Activated T-helper 2 cell treated with anti-CD3 and anti-CD28 coated beads, Interferon-gamma antibody, Interleukin-2, Interleukin-4, amounts not matched to agents 10 μg/mL and 5 μg/mL and 100 μg/mL, durations not matched to agents 14 hours and 24 hours and 36 hours (primary cell): ENCODE results near the gene LSM14B. TPM values are rescaled to one million over a fixed set of nuclear protein-coding genes. Genes with fewer than 3 reads are reported as not detected.

Source experiments
- DNase-seq: peaks from one replicate; pipeline ENCODE4 v3.0.0; 2021; ENCODE audit warnings: low spot score
- H3K27ac Mint-ChIP-seq: one replicate; pipeline ENCODE4 v1.8.0; 2021; ENCODE audit warnings: mixed read lengths
- H3K27me3 Mint-ChIP-seq: one replicate; pipeline ENCODE4 v1.8.0; 2021; ENCODE audit warnings: low read depth, mixed read lengths
- H3K36me3 Mint-ChIP-seq: one replicate; pipeline ENCODE4 v1.8.0; 2021; ENCODE audit warnings: low read depth, mixed read lengths
- H3K4me1 Mint-ChIP-seq: one replicate; pipeline ENCODE4 v1.8.0; 2021; ENCODE audit warnings: low read depth, mixed read lengths
- H3K4me3 Mint-ChIP-seq: one replicate; pipeline ENCODE4 v1.8.0; 2021; ENCODE audit warnings: low read depth, mild to moderate bottlenecking, moderate library complexity, mixed read lengths
- H3K9me3 Mint-ChIP-seq: one replicate; pipeline ENCODE4 v1.8.0; 2021; ENCODE audit warnings: mixed read lengths
- intact Hi-C: fragments of 100-400 bp; cut with micrococcal nuclease; formaldehyde crosslinking; loops from one replicate; pipeline ENCODE4 v1.15.1; 2023
- total RNA-seq: library from RNA; stranded (reverse); gene quantifications from 2 replicates; pipeline ENCODE4 v1.2.3, GENCODE V29; 2022

The LSM14B gene
- total RNA-seq, 1 donor from 2014 or later = 45.0 TPM

GRCh38 chr20:62138204-62138543 lies 15.9 kb downstream of the LSM14B start:
- H3K27ac Mint-ChIP-seq = peak overlapping the region; percentile 1
- H3K4me1 Mint-ChIP-seq = peaks cover 27% of the 10 kb centered on the region
- no peaks in the 10 kb centered on the region for H3K27me3 Mint-ChIP-seq
- peaks cover 86% of the 10 kb centered on the region for H3K36me3 Mint-ChIP-seq
- H3K4me3 Mint-ChIP-seq = no peak overlapping the region
- intact Hi-C loops = no loop called here
- no peak for DNase-seq
- no peaks in the 10 kb centered on the region for H3K9me3 Mint-ChIP-seq

GRCh38 chr20:62138912-62139311 lies 16.6 kb downstream of the LSM14B start:
- H3K27me3 Mint-ChIP-seq = no peaks in the 10 kb centered on the region
- H3K9me3 Mint-ChIP-seq = no peaks in the 10 kb centered on the region
- peaks cover 25% of the 10 kb centered on the region for H3K4me1 Mint-ChIP-seq
- no peak overlapping the region for H3K27ac Mint-ChIP-seq
- intact Hi-C loops = no loop called here
- H3K4me3 Mint-ChIP-seq = no peak overlapping the region
- DNase-seq = no peak
- H3K36me3 Mint-ChIP-seq = peaks cover 79% of the 10 kb centered on the region

DNA sequence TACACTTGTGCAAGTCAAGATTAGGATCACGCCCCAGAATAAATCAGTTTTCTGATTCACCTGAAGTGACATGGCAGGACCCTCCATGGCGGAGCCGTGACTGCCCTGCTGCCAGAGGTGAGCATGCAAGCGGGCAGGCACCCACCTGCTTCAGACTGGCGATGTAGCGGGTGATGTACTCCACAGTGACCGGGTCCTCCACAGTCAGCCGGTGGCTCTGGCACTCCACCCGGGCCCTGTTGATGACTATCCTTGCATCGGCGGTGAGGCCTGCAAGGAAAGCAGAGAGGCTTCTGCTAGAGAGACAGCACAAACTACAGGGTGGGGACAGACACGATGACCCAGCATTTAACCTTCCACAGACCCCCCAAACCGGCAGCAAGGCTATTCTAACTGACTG lies 17.4 kb downstream of the LSM14B start:
- Mint-ChIP-seq H3K36me3 (peaks cover 75% of the 10 kb centered on the region), H3K4me3 (no peak overlapping the region), H3K27me3 (no peaks in the 10 kb centered on the region), H3K4me1 (peaks cover 23% of the 10 kb centered on the region), H3K27ac (no peak overlapping the region), H3K9me3 (no peaks in the 10 kb centered on the region)
- intact Hi-C loops = loop anchor here (2.0 to 5.0 kb wide), 2 partner anchors 73 to 127 kb away; no protein-coding TSS in a partner anchor
- no peak for DNase-seq

DNA sequence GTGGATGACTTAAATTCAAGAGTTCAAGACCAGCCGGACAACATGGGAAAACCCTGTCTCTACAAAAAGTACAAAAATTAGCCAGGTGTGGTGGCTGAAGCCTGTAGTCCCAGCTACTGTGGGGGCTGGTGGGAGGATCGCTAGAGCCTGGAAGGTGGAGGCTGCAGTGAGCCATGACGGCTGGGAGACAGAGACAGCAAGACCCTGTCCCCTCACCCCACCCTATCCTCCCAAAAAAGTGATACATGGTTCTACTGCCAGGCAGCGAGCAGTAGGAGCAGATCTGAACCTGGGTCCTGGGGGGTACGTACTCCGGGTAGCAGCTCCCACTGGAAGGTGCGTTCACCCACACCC lies 18.7 kb downstream of the LSM14B start:
- no peak for DNase-seq
- intact Hi-C loops = loop anchor here (1.0 to 5.0 kb wide), 3 partner anchors 41 to 129 kb away; no protein-coding TSS in a partner anchor
- Mint-ChIP-seq H3K4me1 (peaks cover 34% of the 10 kb centered on the region), H3K4me3 (peak overlapping the region; percentile 92), H3K9me3 (no peaks in the 10 kb centered on the region), H3K36me3 (peaks cover 77% of the 10 kb centered on the region), H3K27ac (peak overlapping the region; percentile 90), H3K27me3 (no peaks in the 10 kb centered on the region)

DNA sequence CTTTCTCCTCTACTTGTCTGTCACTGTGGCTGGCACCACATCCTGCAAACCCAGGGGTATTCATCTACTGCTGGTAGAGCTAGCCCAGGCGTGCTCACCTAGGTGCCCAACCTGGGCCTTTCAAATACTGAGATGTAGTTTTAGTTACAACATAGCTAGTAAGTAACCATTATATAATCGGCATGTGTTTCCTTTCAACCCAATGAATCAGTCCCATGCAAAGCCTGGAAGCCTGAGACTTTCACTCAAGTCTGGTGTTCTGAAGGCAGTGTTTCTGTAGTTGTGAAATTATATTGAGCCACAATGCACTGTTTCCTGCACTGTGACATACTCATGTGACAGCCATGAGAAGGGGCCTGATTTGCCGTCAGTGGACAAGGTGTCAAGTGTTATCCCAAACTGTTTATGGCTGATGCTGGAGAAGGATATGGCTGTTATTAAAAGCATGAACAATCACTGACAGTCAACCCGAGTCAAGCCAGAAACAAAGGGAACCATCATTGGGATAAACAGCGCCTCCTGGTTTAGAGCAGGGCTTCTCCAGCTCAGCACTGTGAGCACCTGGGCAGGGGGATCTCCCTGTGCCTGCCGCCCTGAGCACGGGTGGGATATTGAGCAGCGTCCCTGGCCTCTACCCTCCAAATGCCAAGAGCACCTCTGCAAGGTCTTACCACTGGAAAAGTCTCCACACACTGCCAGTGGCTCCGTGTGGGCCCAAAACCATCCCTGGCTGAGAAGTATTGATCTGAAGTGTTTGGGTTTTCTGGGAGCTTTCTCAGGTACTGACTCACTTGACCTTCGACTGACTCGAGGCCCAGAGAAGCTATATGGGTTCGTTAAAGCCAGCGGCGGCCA lies 19.3 kb downstream of the LSM14B start:
- peak overlapping the region; percentile 92 for H3K4me3 Mint-ChIP-seq
- peaks cover 34% of the 10 kb centered on the region for H3K4me1 Mint-ChIP-seq
- DNase-seq = no peak
- H3K27ac Mint-ChIP-seq = peak overlapping the region; percentile 90
- no peaks in the 10 kb centered on the region for H3K9me3 Mint-ChIP-seq
- intact Hi-C loops = loop anchor here (1.0 to 5.0 kb wide), 4 partner anchors 19 to 129 kb away; no protein-coding TSS in a partner anchor
- H3K36me3 Mint-ChIP-seq = peaks cover 71% of the 10 kb centered on the region
- H3K27me3 Mint-ChIP-seq = no peaks in the 10 kb centered on the region

DNA sequence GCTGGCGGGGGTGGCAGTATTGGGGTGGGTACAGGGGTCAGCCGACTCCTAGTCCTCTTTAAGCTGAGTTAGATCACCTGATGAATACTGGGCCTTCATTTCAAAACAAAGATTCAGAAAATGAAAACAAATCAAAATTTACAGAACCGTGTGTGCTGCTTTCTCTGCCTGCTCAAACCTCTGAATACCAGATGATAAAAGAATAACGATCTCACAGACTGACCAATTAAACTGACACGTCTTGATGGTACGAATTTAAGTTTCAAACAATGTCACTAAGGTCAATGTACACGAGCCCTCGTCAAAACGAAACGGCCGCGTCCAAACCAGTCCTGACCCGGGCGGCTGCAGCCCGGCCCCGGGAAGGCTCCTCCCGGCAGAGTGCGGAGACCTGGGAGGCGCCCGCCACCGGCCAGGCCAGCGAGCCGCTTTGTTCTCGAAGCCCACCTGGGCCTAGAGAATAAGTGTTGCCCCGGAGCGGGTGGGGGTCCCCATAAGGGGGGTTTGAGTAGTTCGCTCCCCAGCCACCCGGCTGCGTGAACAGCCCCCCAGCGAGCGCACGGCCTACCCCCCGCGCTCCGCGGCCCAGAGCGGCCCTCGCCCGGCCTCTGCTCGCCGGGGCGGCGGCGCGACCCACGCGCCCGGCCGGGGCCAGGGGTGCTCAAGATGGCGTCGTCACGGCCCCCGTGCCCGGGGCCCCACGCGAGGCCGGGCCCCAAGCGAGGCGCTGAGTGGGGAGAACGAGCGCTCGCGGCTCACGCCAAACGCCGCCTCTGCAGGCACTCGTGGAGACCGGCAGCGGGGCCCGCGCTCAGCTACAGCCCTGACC lies 20.2 kb downstream of the LSM14B start:
- Mint-ChIP-seq H3K27me3 (no peaks in the 10 kb centered on the region), H3K9me3 (no peaks in the 10 kb centered on the region), H3K4me3 (peak overlapping the region; percentile 92), H3K27ac (peak overlapping the region; percentile 90), H3K4me1 (peaks cover 38% of the 10 kb centered on the region), H3K36me3 (peaks cover 63% of the 10 kb centered on the region)
- DNase-seq = peak; percentile 23
- intact Hi-C loops = loop anchor here (1.0 to 5.0 kb wide), 4 partner anchors 18 to 160 kb away; partner anchors contain the start of gene ADRM1

GRCh38 chr20:62143081-62143956 lies 21.0 kb downstream of the LSM14B start, which contains the start of the genes PSMA7 and SS18L1:
PSMA7 (minus strand) TSS chr20:62143394; CDS start chr20:62143303, 91 bp downstream.
SS18L1 (plus strand) TSS chr20:62143769; CDS start chr20:62143821, 52 bp downstream.
- H3K27me3 Mint-ChIP-seq = no peaks in the 10 kb centered on the region
- H3K27ac Mint-ChIP-seq = peak within 1 kb of the TSS; percentile 90
- peak; percentile 84 for DNase-seq
- no peaks in the 10 kb centered on the region for H3K9me3 Mint-ChIP-seq
- peak within 1 kb of the TSS; percentile 92 for H3K4me3 Mint-ChIP-seq
- intact Hi-C loops = loop anchor here (1.0 to 5.0 kb wide), 4 partner anchors 17 to 159 kb away; partner anchors contain the start of gene ADRM1
- H3K4me1 Mint-ChIP-seq = peaks cover 38% of the 10 kb centered on the region
- peaks cover 55% of the 10 kb centered on the region for H3K36me3 Mint-ChIP-seq

DNA sequence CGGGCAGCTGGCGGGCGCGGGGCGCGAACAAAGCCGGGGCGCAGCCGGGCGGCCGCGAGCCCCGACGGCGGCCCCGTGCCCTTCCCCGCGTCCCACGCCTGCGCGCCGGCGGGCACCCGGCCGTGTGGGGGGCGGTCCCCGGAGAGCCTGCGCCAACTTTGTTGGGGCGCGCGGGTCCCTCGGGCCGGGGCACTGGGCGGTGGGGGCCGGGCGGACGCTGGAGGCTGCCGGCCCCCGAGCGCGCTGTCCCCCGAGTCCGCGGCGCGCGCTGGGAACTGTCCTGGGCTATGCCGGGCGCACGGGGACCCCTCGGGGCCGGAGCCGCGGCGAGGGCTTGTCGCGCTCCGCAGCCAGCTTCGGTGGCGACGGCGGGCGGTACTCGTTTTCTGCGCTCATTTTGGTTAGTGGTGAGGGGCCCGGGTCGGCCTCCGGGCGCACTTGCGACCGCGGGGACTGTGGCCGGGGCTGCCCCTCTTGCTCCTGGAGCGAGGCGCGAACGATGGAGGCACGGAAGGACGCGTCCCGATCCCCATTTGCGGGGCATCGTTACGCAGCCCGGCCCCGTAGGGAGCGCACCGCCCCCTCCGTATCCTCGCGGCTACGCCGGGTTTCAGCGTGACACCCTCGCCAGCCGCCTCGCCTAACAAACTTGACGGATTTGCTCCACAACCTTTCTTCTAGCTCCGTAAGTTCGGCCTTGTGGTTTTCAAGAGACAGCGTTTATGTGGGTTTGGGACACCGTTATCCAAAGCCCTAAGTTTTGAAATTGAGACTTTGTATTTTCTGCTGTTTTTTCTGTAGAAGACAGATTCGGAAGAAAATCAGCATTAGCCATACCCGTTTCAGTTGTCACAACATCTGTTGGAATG lies 21.9 kb downstream of the LSM14B start:
- peaks cover 38% of the 10 kb centered on the region for H3K4me1 Mint-ChIP-seq
- H3K9me3 Mint-ChIP-seq = no peaks in the 10 kb centered on the region
- intact Hi-C loops = loop anchor here (1.0 to 5.0 kb wide), 4 partner anchors 17 to 158 kb away; partner anchors contain the start of gene ADRM1

DNA sequence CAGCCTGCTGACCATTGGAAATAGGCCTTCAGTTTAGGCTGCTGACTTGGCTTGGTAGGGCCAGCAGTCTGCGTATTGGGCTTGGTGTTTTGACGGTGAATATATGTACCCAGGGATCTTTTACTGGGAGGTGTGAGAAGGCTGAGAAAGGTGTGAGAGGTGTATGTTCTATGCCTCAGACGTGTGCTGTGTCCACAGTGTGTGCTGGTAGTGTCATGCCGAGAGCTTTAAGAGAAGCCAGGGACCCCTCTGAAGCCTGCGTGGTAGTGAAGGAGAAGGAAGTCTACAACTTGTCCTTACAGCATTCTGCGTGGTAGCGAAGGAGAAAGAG lies 23.4 kb downstream of the LSM14B start:
- intact Hi-C loops = no loop called here
- no peak for DNase-seq
- Mint-ChIP-seq H3K36me3 (peaks cover 39% of the 10 kb centered on the region), H3K4me1 (peaks cover 33% of the 10 kb centered on the region), H3K27ac (no peak overlapping the region), H3K27me3 (no peaks in the 10 kb centered on the region), H3K9me3 (no peaks in the 10 kb centered on the region), H3K4me3 (peak overlapping the region; percentile 22)

More for the DNA sequence above, 21.9 kb downstream of the LSM14B start:
- Mint-ChIP-seq H3K4me3 (peak overlapping the region; percentile 84), H3K36me3 (peaks cover 46% of the 10 kb centered on the region), H3K27me3 (no peaks in the 10 kb centered on the region), H3K27ac (peak overlapping the region; percentile 72)
- peak; percentile 53 for DNase-seq

DNA sequence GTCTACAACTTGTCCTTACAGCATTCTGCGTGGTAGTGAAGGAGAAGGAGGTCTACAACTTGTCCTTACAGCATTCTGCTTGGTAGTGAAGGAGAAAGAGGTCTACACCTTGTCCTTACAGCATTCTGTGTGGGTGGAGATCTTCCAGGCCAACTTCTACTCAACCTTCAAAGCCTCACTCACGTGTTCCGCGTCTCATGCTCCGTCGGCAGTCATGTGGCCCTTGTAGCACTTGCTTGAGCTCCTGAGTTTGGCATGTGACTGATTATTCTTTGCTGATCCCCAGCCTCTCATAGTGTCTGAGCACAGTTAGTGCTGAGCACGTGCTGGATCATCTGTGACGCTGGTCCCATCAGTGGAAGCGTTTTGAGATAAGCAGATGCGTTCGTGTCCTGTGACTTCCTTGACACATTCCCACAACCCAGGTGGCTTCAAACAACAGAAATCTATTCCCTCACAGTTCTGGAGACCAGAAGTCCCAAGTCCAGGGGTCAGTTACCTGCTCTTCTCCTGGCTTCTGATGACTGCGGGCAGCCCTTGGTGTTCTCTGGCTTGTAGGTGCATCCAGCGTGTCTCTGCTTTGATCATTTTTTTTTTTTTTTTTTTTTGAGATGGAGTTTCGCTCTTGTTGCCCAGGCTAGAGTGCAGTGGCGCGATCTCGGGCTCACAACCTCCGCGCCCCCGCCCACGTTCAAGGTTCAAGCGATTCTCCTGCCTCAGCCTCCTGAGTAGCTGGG lies 23.9 kb downstream of the LSM14B start:
- H3K27me3 Mint-ChIP-seq = no peaks in the 10 kb centered on the region
- H3K27ac Mint-ChIP-seq = no peak overlapping the region
- no peak for DNase-seq
- intact Hi-C loops = no loop called here
- H3K9me3 Mint-ChIP-seq = no peaks in the 10 kb centered on the region
- H3K36me3 Mint-ChIP-seq = peaks cover 35% of the 10 kb centered on the region
- no peak overlapping the region for H3K4me3 Mint-ChIP-seq
- peaks cover 29% of the 10 kb centered on the region for H3K4me1 Mint-ChIP-seq

DNA sequence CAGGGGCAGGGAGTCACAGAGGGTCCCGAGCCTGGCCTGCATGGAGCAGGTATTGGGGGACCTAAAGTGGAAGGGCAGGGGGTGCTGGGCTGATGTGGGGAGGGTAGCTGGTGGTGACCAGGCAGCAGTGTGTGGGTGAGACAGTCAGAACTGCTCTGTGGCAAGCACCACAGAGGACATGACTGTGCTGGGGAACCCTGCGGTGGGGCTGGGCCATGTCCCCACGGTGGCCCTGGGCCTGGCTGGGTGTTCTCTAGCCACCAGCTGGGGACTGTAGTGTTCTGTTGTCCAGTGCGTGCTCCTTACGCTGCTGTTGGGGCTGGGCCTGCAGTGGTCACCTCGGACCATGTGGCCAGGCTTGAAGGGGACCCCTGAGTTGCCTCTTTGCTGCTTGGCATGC lies 24.9 kb downstream of the LSM14B start:
- peaks cover 20% of the 10 kb centered on the region for H3K4me1 Mint-ChIP-seq
- H3K9me3 Mint-ChIP-seq = no peaks in the 10 kb centered on the region
- H3K36me3 Mint-ChIP-seq = peaks cover 33% of the 10 kb centered on the region
- intact Hi-C loops = no loop called here
- no peak for DNase-seq
- no peak overlapping the region for H3K27ac Mint-ChIP-seq
- no peak overlapping the region for H3K4me3 Mint-ChIP-seq
- H3K27me3 Mint-ChIP-seq = no peaks in the 10 kb centered on the region
